ENCODE results near the gene CDC42EP1.

Gene CDC42EP1

GRCh38 chr22:37559521-37559900 is 769 bp upstream of the CDC42EP1 start:
- Histone ChIP-seq H3K4me1 (ENCODE audit: control insufficient read depth in 1 of 2, insufficient read depth in 2 of 2, low read length in 2 of 2) (peaks cover 61 to 66% of the 10 kb centered on the region in 2 donors), H3K4me3 (ENCODE audit: low read depth in 1 of 2, low read length in 2 of 2) (peak overlapping the region; percentile 16 to 57), H3K27ac (ENCODE audit: low read depth, low read length) (peak overlapping the region; percentile 95), H3K9ac (ENCODE audit: low read depth in 1 of 2, low read length in 2 of 2) (peak overlapping the region; percentile 25 to 60), H3K9me3 (ENCODE audit: control insufficient read depth in 1 of 2, low read length in 2 of 2) (no peaks in the 10 kb centered on the region), H3K27me3 (ENCODE audit: control insufficient read depth in 1 of 2, insufficient read depth in 2 of 2, low read length in 2 of 2) (no peaks in the 10 kb centered on the region), H3K36me3 (ENCODE audit: control insufficient read depth in 1 of 2, insufficient read depth in 2 of 2, low read length in 2 of 2) (peaks cover 0 to 3% of the 10 kb centered on the region in 2 donors)

DNA sequence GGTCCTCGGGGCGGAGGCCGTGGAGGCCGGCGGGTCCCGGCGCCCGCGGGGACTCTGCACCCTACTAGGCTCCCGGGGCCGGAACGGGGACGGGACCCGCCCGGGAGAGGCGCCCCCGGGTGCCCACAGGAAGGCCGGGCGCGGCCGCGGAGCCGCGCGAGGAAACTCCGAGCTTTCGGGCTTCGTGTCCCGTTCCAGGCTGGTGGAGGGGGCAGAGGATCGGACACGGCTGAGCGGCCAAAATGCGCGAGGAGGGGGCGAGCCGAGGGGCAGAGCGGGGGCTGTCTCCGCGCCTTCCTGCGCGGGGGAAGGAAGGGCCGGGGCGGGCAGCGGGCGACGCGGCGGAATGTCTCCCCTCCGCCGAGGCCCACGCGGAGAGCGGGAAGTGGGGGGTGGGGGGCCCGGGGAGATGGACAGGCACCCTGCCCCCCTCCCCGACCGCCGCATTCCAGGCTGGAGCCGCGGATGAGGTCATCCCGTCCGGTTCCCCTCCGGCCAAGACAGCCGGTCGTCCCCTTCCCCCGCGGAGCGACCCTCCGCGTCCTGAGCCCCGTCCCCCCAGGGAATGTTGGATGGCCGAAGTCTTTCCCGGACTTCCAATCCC is 430 bp downstream of the CDC42EP1 start:
- no peaks in the 10 kb centered on the region for H3K9me3 ChIP-seq (ENCODE audit: control insufficient read depth in 1 of 2, low read length in 2 of 2)
- H3K27me3 ChIP-seq (ENCODE audit: control insufficient read depth in 1 of 2, insufficient read depth in 2 of 2, low read length in 2 of 2) = no peaks in the 10 kb centered on the region
- H3K4me1 ChIP-seq (ENCODE audit: control insufficient read depth in 1 of 2, insufficient read depth in 2 of 2, low read length in 2 of 2) = peaks cover 57 to 67% of the 10 kb centered on the region in 2 donors

DNA sequence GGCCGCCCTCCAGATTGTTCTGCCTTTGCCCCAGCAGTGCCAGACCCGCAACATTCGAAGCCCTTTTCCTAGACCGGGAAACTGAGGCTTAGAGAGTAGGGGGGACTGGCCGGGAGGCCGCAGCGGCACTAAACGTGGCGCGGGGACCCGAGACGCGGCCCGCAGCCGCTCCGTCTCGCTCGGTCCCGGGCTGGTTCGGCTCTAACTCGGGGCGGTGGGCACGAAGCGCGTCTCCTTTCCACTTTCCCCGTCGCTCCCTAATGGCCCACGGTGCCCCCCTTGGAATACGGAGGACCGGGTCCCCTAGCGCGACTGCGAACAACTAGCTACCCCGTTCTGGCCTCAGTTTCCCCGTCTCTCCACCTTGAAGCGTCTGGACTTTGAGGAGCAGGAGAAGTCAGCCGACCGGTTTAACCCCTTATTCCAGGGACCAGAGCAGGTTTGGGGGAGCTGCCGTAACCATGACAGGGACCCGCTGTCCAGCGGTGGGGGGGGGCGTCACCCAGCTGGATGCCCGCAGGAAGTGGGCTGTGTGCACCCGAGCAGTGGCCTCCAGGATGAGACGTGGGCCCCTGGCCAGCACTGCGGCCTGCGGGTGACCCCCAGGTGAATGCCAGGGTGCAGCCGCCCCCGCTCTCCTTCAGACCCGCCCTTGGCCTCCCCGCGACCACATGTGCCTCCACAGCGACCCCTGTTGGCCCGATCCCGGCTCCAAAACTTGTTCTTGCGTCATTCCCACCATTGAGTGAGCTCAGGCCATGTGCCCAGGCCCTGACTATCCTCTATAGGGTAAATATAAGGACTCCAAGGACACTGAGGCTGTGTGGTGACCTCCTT is 1.1 kb downstream of the CDC42EP1 start:
- Histone ChIP-seq H3K4me1 (ENCODE audit: control insufficient read depth in 1 of 2, insufficient read depth in 2 of 2, low read length in 2 of 2) (peaks cover 54 to 72% of the 10 kb centered on the region in 2 donors), H3K9me3 (ENCODE audit: control insufficient read depth in 1 of 2, low read length in 2 of 2) (no peaks in the 10 kb centered on the region), H3K27ac (ENCODE audit: low read depth, low read length) (peak overlapping the region; percentile 95), H3K27me3 (ENCODE audit: control insufficient read depth in 1 of 2, insufficient read depth in 2 of 2, low read length in 2 of 2) (no peaks in the 10 kb centered on the region), H3K9ac (ENCODE audit: low read depth in 1 of 2, low read length in 2 of 2) (peak overlapping the region; percentile 93 to 98), H3K36me3 (ENCODE audit: control insufficient read depth in 1 of 2, insufficient read depth in 2 of 2, low read length in 2 of 2) (peaks cover 3% of the 10 kb centered on the region in 2 donors), H3K4me3 (ENCODE audit: low read depth in 1 of 2, low read length in 2 of 2) (peak overlapping the region; percentile 84 to 85)

More for the DNA sequence above, 430 bp downstream of the CDC42EP1 start:
- Histone ChIP-seq H3K4me3 (ENCODE audit: low read depth in 1 of 2, low read length in 2 of 2) (peak overlapping the region; percentile 84 to 85), H3K27ac (ENCODE audit: low read depth, low read length) (peak overlapping the region; percentile 95), H3K36me3 (ENCODE audit: control insufficient read depth in 1 of 2, insufficient read depth in 2 of 2, low read length in 2 of 2) (peaks cover 0 to 3% of the 10 kb centered on the region in 2 donors), H3K9ac (ENCODE audit: low read depth in 1 of 2, low read length in 2 of 2) (peak overlapping the region; percentile 93 to 98)

GRCh38 chr22:37562049-37562875 is 2.0 kb downstream of the CDC42EP1 start:
- H3K9me3 ChIP-seq (ENCODE audit: control insufficient read depth in 1 of 2, low read length in 2 of 2) = no peaks in the 10 kb centered on the region

GRCh38 chr22:37563153-37564081 is 3.1 kb downstream of the CDC42EP1 start:
- Histone ChIP-seq H3K27me3 (ENCODE audit: control insufficient read depth in 1 of 2, insufficient read depth in 2 of 2, low read length in 2 of 2) (no peaks in the 10 kb centered on the region), H3K27ac (ENCODE audit: low read depth, low read length) (peak overlapping the region; percentile 53), H3K4me3 (ENCODE audit: low read depth in 1 of 2, low read length in 2 of 2) (peak overlapping the region; percentile 28 to 31), H3K4me1 (ENCODE audit: control insufficient read depth in 1 of 2, insufficient read depth in 2 of 2, low read length in 2 of 2) (peaks cover 55 to 75% of the 10 kb centered on the region in 2 donors), H3K36me3 (ENCODE audit: control insufficient read depth in 1 of 2, insufficient read depth in 2 of 2, low read length in 2 of 2) (peaks cover 12 to 20% of the 10 kb centered on the region in 2 donors), H3K9ac (ENCODE audit: low read depth in 1 of 2, low read length in 2 of 2) (peak overlapping the region; percentile 20 to 98), H3K9me3 (ENCODE audit: control insufficient read depth in 1 of 2, low read length in 2 of 2) (no peaks in the 10 kb centered on the region)

More at GRCh38 chr22:37562049-37562875, 2.0 kb downstream of the CDC42EP1 start:
- peaks cover 54 to 72% of the 10 kb centered on the region in 2 donors for H3K4me1 ChIP-seq (ENCODE audit: control insufficient read depth in 1 of 2, insufficient read depth in 2 of 2, low read length in 2 of 2)
- no peaks in the 10 kb centered on the region for H3K27me3 ChIP-seq (ENCODE audit: control insufficient read depth in 1 of 2, insufficient read depth in 2 of 2, low read length in 2 of 2)
- H3K4me3 ChIP-seq (ENCODE audit: low read depth in 1 of 2, low read length in 2 of 2) = peak overlapping the region; percentile 84 to 85
- peak overlapping the region; percentile 93 to 98 for H3K9ac ChIP-seq (ENCODE audit: low read depth in 1 of 2, low read length in 2 of 2)
- H3K36me3 ChIP-seq (ENCODE audit: control insufficient read depth in 1 of 2, insufficient read depth in 2 of 2, low read length in 2 of 2) = peaks cover 8 to 11% of the 10 kb centered on the region in 2 donors
- peak overlapping the region; percentile 95 for H3K27ac ChIP-seq (ENCODE audit: low read depth, low read length)

- H3K36me3 ChIP-seq (ENCODE audit: control insufficient read depth in 1 of 2, insufficient read depth in 2 of 2, low read length in 2 of 2) = peaks cover 12 to 22% of the 10 kb centered on the region in 2 donors
- peak overlapping the region in 1 of 2 donors; percentile 31 for H3K4me3 ChIP-seq (ENCODE audit: low read depth in 1 of 2, low read length in 2 of 2)
- H3K4me1 ChIP-seq (ENCODE audit: control insufficient read depth in 1 of 2, insufficient read depth in 2 of 2, low read length in 2 of 2) = peaks cover 62 to 75% of the 10 kb centered on the region in 2 donors
- H3K27me3 ChIP-seq (ENCODE audit: control insufficient read depth in 1 of 2, insufficient read depth in 2 of 2, low read length in 2 of 2) = no peaks in the 10 kb centered on the region
- peak overlapping the region; percentile 65 for H3K27ac ChIP-seq (ENCODE audit: low read depth, low read length)
- H3K9ac ChIP-seq (ENCODE audit: low read depth in 1 of 2, low read length in 2 of 2) = peak overlapping the region; percentile 20 to 98
- no peaks in the 10 kb centered on the region for H3K9me3 ChIP-seq (ENCODE audit: control insufficient read depth in 1 of 2, low read length in 2 of 2)
Measured at GRCh38 chr22:37564111-37564711, 3.9 kb downstream of the CDC42EP1 start.

GRCh38 chr22:37565830-37566229 is 5.5 kb downstream of the CDC42EP1 start:
- no peak overlapping the region for H3K9ac ChIP-seq (ENCODE audit: low read depth in 1 of 2, low read length in 2 of 2)

DNA sequence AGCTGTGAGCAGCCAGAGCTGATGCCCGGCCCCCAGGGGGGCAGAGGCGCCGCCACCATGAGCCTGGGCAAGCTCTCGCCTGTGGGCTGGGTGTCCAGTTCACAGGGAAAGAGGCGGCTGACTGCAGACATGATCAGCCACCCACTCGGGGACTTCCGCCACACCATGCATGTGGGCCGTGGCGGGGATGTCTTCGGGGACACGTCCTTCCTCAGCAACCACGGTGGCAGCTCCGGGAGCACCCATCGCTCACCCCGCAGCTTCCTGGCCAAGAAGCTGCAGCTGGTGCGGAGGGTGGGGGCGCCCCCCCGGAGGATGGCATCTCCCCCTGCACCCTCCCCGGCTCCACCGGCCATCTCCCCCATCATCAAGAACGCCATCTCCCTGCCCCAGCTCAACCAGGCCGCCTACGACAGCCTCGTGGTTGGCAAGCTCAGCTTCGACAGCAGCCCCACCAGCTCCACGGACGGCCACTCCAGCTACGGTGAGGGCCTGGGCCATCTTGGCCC is 6.1 kb downstream of the CDC42EP1 start:
- Histone ChIP-seq H3K9me3 (ENCODE audit: control insufficient read depth in 1 of 2, low read length in 2 of 2) (no peaks in the 10 kb centered on the region), H3K9ac (ENCODE audit: low read depth in 1 of 2, low read length in 2 of 2) (peak overlapping the region in 1 of 2 donors; percentile 31), H3K4me1 (ENCODE audit: control insufficient read depth in 1 of 2, insufficient read depth in 2 of 2, low read length in 2 of 2) (peaks cover 77 to 87% of the 10 kb centered on the region in 2 donors), H3K27me3 (ENCODE audit: control insufficient read depth in 1 of 2, insufficient read depth in 2 of 2, low read length in 2 of 2) (no peaks in the 10 kb centered on the region), H3K36me3 (ENCODE audit: control insufficient read depth in 1 of 2, insufficient read depth in 2 of 2, low read length in 2 of 2) (peaks cover 12 to 22% of the 10 kb centered on the region in 2 donors), H3K4me3 (ENCODE audit: low read depth in 1 of 2, low read length in 2 of 2) (no peak overlapping the region), H3K27ac (ENCODE audit: low read depth, low read length) (no peak overlapping the region)

More at GRCh38 chr22:37565830-37566229, 5.5 kb downstream of the CDC42EP1 start:
- Histone ChIP-seq H3K27me3 (ENCODE audit: control insufficient read depth in 1 of 2, insufficient read depth in 2 of 2, low read length in 2 of 2) (no peaks in the 10 kb centered on the region), H3K9me3 (ENCODE audit: control insufficient read depth in 1 of 2, low read length in 2 of 2) (no peaks in the 10 kb centered on the region), H3K27ac (ENCODE audit: low read depth, low read length) (no peak overlapping the region), H3K4me3 (ENCODE audit: low read depth in 1 of 2, low read length in 2 of 2) (no peak overlapping the region), H3K4me1 (ENCODE audit: control insufficient read depth in 1 of 2, insufficient read depth in 2 of 2, low read length in 2 of 2) (peaks cover 72 to 85% of the 10 kb centered on the region in 2 donors), H3K36me3 (ENCODE audit: control insufficient read depth in 1 of 2, insufficient read depth in 2 of 2, low read length in 2 of 2) (peaks cover 12 to 22% of the 10 kb centered on the region in 2 donors)
